Mesendoderm (in vitro differentiated cells): Measurements from ENCODE around the gene PEDS1.

Experiments used
- DNase-seq: peaks from one replicate; pipeline ENCODE4 v3.0.0; 2013
- H2AK5ac ChIP-seq: 2 replicates; pipeline ENCODE4 v1.6.1; 2013; ENCODE audit warnings: low read length, inconsistent platforms
- H2BK120ac ChIP-seq: 2 replicates; pipeline ENCODE4 v1.6.1; 2013; ENCODE audit warnings: low read depth, mild to moderate bottlenecking, low read length, moderate library complexity, mixed read lengths
- H2BK15ac ChIP-seq: replicated peaks from 2 replicates; pipeline ENCODE4 v1.6.1; 2013; ENCODE audit warnings: low read depth, mild to moderate bottlenecking, moderate library complexity
- H2BK5ac ChIP-seq: 2 replicates; pipeline ENCODE4 v1.6.1; 2013; ENCODE audit warnings: low read length, inconsistent platforms
- H3K18ac ChIP-seq: 2 replicates; pipeline ENCODE4 v1.6.1; 2013; ENCODE audit warnings: mild to moderate bottlenecking, low read length, mixed read lengths
- H3K23ac ChIP-seq: one replicate; pipeline ENCODE4 v1.6.1; 2013; ENCODE audit warnings: low read length
- H3K27ac ChIP-seq: 2 replicates; pipeline ENCODE4 v1.5.1; 2013; ENCODE audit warnings: low read depth, mild to moderate bottlenecking, inconsistent platforms, low read length, moderate library complexity
- H3K27me3 ChIP-seq: 2 replicates; pipeline ENCODE4 v1.6.1; 2013; ENCODE audit warnings: low read length, control low read depth, mild to moderate bottlenecking, inconsistent platforms; ENCODE audit not compliant: insufficient read depth, poor library complexity
- H3K36me3 ChIP-seq: 2 replicates; pipeline ENCODE4 v1.6.1; 2013; ENCODE audit warnings: low read length, inconsistent platforms; ENCODE audit not compliant: control insufficient read depth, insufficient read depth
- H3K4ac ChIP-seq: one replicate; pipeline ENCODE4 v1.6.1; 2013; ENCODE audit warnings: low read depth, mild to moderate bottlenecking, low read length, moderate library complexity
- H3K4me1 ChIP-seq: 2 replicates; pipeline ENCODE4 v1.6.1; 2013; ENCODE audit warnings: low read depth, low read length, inconsistent platforms; ENCODE audit not compliant: control insufficient read depth
- H3K4me2 ChIP-seq: 2 replicates; pipeline ENCODE4 v1.6.1; 2013; ENCODE audit warnings: low read length
- H3K4me3 ChIP-seq: 2 replicates; pipeline ENCODE4 v1.5.1; 2013; ENCODE audit warnings: mild to moderate bottlenecking, low read length
- H3K56ac ChIP-seq: one replicate; pipeline ENCODE4 v1.6.1; 2013; ENCODE audit warnings: low read length
- H3K79me1 ChIP-seq: 2 replicates; pipeline ENCODE4 v1.6.1; 2013; ENCODE audit warnings: low read length, inconsistent platforms
- H3K79me2 ChIP-seq: 2 replicates; pipeline ENCODE4 v1.6.1; 2013; ENCODE audit warnings: mild to moderate bottlenecking, low read length; ENCODE audit not compliant: control insufficient read depth, insufficient read depth
- H3K9ac ChIP-seq: 2 replicates; pipeline ENCODE4 v1.6.1; 2013; ENCODE audit warnings: low read length, inconsistent platforms
- H4K5ac ChIP-seq: one replicate; pipeline ENCODE4 v1.6.1; 2013; ENCODE audit warnings: low read length
- H4K8ac ChIP-seq: one replicate; pipeline ENCODE4 v1.6.1; 2013; ENCODE audit warnings: low read depth, mild to moderate bottlenecking, control low read depth, low read length, moderate library complexity
- WGBS: extraction: QIAGEN DNeasy Blood & Tissue Kit; methylation state at CpG from one replicate; pipeline ENCODE4 v1.1.7; 2013; ENCODE audit warnings: low lambda C conversion rate, missing lambda C conversion rate; ENCODE audit not compliant: insufficient coverage; ENCODE audit errors: extremely low coverage; 5-methylcytosine and 5-hydroxymethylcytosine counted together

The PEDS1 gene

DNA sequence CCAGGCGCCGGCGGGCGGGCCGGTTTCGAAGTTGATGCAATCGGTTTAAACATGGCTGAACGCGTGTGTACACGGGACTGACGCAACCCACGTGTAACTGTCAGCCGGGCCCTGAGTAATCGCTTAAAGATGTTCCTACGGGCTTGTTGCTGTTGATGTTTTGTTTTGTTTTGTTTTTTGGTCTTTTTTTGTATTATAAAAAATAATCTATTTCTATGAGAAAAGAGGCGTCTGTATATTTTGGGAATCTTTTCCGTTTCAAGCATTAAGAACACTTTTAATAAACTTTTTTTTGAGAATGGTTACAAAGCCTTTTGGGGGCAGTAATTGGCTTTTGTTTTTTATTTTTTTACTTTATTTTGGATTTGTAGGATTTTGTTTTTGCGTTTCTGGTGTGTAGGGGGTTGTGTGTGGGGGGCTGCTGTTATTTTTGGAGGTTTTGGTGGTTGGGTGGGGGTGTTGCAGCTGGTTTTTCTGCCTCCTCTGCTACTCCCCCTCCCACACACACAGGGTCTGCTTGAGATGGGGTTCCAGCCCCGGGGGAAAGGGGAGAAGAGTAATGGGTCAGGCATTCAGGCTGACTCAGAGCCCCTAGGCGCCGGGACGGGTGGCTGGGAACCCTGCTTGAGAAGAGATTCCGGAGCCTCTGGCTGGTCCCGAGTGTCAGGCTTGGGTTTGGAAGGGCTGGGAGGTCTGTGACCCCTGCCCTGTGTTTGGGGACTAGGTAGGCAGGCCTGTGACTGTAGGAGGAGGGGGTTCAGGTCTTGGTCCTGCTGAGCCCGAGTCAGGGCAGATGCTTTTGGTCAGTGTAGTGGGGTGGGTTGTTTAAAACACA is 39.1 kb upstream of the PEDS1 start:
- WGBS = no CpG with 5 or more reads among the region's 25 CpGs

GRCh38 chr20:50191544-50192363 is 38.2 kb upstream of the PEDS1 start:
- H2BK15ac ChIP-seq = no peak overlapping the region
- peaks cover 16% of the 10 kb centered on the region for H3K4me1 ChIP-seq
- no peak overlapping the region for H2BK120ac ChIP-seq
- peak; percentile 88 for DNase-seq
- H3K79me1 ChIP-seq = peaks cover 16% of the 10 kb centered on the region
- peak overlapping the region; percentile 43 for H2BK5ac ChIP-seq
- peak overlapping the region; percentile 97 for H3K4me3 ChIP-seq
- no peaks in the 10 kb centered on the region for H3K36me3 ChIP-seq
- H3K18ac ChIP-seq = peak overlapping the region; percentile 89
- H3K23ac ChIP-seq = peak overlapping the region; percentile 3
- H4K5ac ChIP-seq = no peak overlapping the region
- no CpG with 5 or more reads among the region's 96 CpGs for WGBS
- H3K27ac ChIP-seq = peak overlapping the region; percentile 80
- H3K27me3 ChIP-seq = no peaks in the 10 kb centered on the region
- H2AK5ac ChIP-seq = no peak overlapping the region
- peak overlapping the region; percentile 99 for H3K9ac ChIP-seq
- no peak overlapping the region for H4K8ac ChIP-seq
- peak overlapping the region; percentile 100 for H3K56ac ChIP-seq
- peak overlapping the region; percentile 93 for H3K4ac ChIP-seq
- peaks cover 20% of the 10 kb centered on the region for H3K79me2 ChIP-seq
- H3K4me2 ChIP-seq = peak overlapping the region; percentile 81

More for the DNA sequence above, 39.1 kb upstream of the PEDS1 start:
- H2BK15ac ChIP-seq = no peak overlapping the region
- no peaks in the 10 kb centered on the region for H3K36me3 ChIP-seq
- peak overlapping the region; percentile 99 for H3K9ac ChIP-seq
- peaks cover 16% of the 10 kb centered on the region for H3K4me1 ChIP-seq
- peak overlapping the region; percentile 61 for H3K23ac ChIP-seq
- peak overlapping the region; percentile 93 for H3K56ac ChIP-seq
- H3K27me3 ChIP-seq = no peaks in the 10 kb centered on the region
- peak overlapping the region; percentile 89 for H3K18ac ChIP-seq
- no peak overlapping the region for H2BK120ac ChIP-seq
- no peak overlapping the region for H4K8ac ChIP-seq
- H2BK5ac ChIP-seq = no peak overlapping the region
- H3K4me3 ChIP-seq = peak overlapping the region; percentile 97
- H3K79me2 ChIP-seq = peaks cover 20% of the 10 kb centered on the region
- no peak overlapping the region for H3K27ac ChIP-seq
- peak; percentile 92 for DNase-seq
- H3K4me2 ChIP-seq = peak overlapping the region; percentile 91
- H3K79me1 ChIP-seq = peaks cover 16% of the 10 kb centered on the region
- peak overlapping the region; percentile 38 for H3K4ac ChIP-seq
- no peak overlapping the region for H4K5ac ChIP-seq
- H2AK5ac ChIP-seq = no peak overlapping the region

DNA sequence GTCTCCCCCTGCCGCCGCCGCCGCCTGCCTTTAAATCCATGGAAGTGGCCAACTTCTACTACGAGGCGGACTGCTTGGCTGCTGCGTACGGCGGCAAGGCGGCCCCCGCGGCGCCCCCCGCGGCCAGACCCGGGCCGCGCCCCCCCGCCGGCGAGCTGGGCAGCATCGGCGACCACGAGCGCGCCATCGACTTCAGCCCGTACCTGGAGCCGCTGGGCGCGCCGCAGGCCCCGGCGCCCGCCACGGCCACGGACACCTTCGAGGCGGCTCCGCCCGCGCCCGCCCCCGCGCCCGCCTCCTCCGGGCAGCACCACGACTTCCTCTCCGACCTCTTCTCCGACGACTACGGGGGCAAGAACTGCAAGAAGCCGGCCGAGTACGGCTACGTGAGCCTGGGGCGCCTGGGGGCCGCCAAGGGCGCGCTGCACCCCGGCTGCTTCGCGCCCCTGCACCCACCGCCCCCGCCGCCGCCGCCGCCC is 37.6 kb upstream of the PEDS1 start:
- peak overlapping the region; percentile 99 for H3K9ac ChIP-seq
- no CpG with 5 or more reads among the region's 69 CpGs for WGBS
- H3K4ac ChIP-seq = peak overlapping the region; percentile 93
- no peak overlapping the region for H4K8ac ChIP-seq
- peak overlapping the region; percentile 5 for H2BK120ac ChIP-seq
- peaks cover 16% of the 10 kb centered on the region for H3K79me1 ChIP-seq
- peak overlapping the region; percentile 100 for H3K56ac ChIP-seq
- H3K4me3 ChIP-seq = peak overlapping the region; percentile 50
- H2AK5ac ChIP-seq = no peak overlapping the region
- H3K4me1 ChIP-seq = peaks cover 16% of the 10 kb centered on the region
- H3K36me3 ChIP-seq = no peaks in the 10 kb centered on the region
- peak overlapping the region; percentile 89 for H3K18ac ChIP-seq
- no peak for DNase-seq
- H2BK15ac ChIP-seq = no peak overlapping the region
- no peak overlapping the region for H4K5ac ChIP-seq
- no peaks in the 10 kb centered on the region for H3K27me3 ChIP-seq
- H3K23ac ChIP-seq = no peak overlapping the region
- H2BK5ac ChIP-seq = no peak overlapping the region
- peak overlapping the region; percentile 80 for H3K27ac ChIP-seq
- peak overlapping the region; percentile 52 for H3K4me2 ChIP-seq
- H3K79me2 ChIP-seq = peaks cover 20% of the 10 kb centered on the region

DNA sequence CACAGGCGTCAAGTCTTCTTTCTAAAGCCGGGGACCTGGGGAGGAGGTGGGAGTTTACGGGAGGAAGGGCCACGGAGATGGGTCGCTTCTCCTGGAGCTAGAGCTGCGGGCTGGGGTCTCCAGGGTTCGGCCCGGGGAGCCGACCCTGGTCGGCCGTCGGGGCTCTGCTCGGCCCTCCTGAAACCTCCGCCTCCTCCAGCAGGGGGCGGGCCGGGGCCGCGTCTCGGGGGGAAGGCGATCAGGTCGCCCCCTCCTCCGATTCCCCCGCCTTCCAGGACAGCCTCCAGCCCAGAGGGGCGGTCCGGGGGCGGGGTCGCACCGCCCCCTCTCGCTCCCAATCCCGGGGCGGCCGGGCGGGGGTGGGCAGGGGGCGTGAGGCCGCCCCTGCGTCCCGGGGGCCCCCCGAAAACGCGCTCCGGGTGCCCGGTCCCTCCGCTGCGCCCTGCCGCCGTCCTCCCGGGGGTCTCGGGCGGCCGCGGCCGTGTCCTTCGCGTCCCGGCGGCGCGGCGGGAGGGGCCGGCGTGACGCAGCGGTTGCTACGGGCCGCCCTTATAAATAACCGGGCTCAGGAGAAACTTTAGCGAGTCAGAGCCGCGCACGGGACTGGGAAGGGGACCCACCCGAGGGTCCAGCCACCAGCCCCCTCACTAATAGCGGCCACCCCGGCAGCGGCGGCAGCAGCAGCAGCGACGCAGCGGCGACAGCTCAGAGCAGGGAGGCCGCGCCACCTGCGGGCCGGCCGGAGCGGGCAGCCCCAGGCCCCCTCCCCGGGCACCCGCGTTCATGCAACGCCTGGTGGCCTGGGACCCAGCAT is 36.9 kb upstream of the PEDS1 start, which contains the start of gene CEBPB:
Gene CEBPB (plus strand): TSS at position 580 of the 814 bp plus-strand sequence. CDS start 204 bp downstream, at position 784.
- H4K5ac ChIP-seq = no peak within 1 kb of the TSS
- no peak within 1 kb of the TSS for H4K8ac ChIP-seq
- DNase-seq = peak; percentile 94
- H3K4ac ChIP-seq = peak within 1 kb of the TSS; percentile 93
- peak within 1 kb of the TSS; percentile 100 for H3K56ac ChIP-seq
- H3K36me3 ChIP-seq = no peaks in the 10 kb centered on the region
- peaks cover 16% of the 10 kb centered on the region for H3K4me1 ChIP-seq
- peak within 1 kb of the TSS; percentile 80 for H3K27ac ChIP-seq
- WGBS = no CpG with 5 or more reads among the region's 89 CpGs
- H2AK5ac ChIP-seq = no peak within 1 kb of the TSS
- H2BK5ac ChIP-seq = no peak within 1 kb of the TSS
- peaks cover 20% of the 10 kb centered on the region for H3K79me2 ChIP-seq
- H3K18ac ChIP-seq = peak within 1 kb of the TSS; percentile 89
- H3K27me3 ChIP-seq = no peaks in the 10 kb centered on the region
- peaks cover 16% of the 10 kb centered on the region for H3K79me1 ChIP-seq
- peak within 1 kb of the TSS; percentile 99 for H3K9ac ChIP-seq
- peak within 1 kb of the TSS; percentile 3 for H3K23ac ChIP-seq
- peak within 1 kb of the TSS; percentile 81 for H3K4me2 ChIP-seq
- peak within 1 kb of the TSS; percentile 5 for H2BK120ac ChIP-seq
- H3K4me3 ChIP-seq = peak within 1 kb of the TSS; percentile 97
- H2BK15ac ChIP-seq = no peak within 1 kb of the TSS

DNA sequence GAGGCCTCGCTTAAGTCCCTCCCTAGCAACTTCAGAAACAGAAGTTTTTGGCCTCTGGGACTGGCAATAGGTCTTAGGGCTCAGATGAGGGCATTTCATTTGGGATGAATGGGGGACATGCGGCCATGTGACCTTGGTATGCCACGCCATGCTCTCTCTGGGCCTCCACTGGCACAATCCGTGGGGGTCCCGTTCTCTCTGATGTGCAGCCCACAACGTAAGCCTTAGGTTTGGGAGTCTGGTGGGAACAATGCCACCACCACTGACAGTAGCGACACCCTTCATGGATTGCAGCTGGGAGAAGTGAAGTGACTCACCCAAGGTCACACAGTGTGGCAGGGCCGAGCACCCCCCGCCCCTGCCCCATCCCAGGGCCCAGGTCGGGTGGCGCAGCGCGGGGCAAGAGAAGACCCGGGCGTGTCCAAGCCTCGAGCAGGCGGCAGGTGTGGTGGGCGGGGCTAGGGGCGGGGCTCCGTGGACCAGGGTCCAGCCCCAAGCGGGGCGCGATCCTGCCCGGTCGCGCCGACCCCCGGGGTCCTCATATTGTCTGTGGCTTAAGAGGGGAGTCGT is 36.2 kb upstream of the PEDS1 start:
- H3K4me1 ChIP-seq = peaks cover 15% of the 10 kb centered on the region
- no peak overlapping the region for H2AK5ac ChIP-seq
- peak overlapping the region; percentile 35 for H3K9ac ChIP-seq
- no peak overlapping the region for H2BK120ac ChIP-seq
- H3K36me3 ChIP-seq = no peaks in the 10 kb centered on the region
- peaks cover 20% of the 10 kb centered on the region for H3K79me2 ChIP-seq
- H3K4ac ChIP-seq = no peak overlapping the region
- peak; percentile 38 for DNase-seq
- H4K8ac ChIP-seq = no peak overlapping the region
- H3K79me1 ChIP-seq = peaks cover 16% of the 10 kb centered on the region
- H3K27ac ChIP-seq = no peak overlapping the region
- H3K23ac ChIP-seq = no peak overlapping the region
- H3K4me2 ChIP-seq = peak overlapping the region; percentile 63
- H3K56ac ChIP-seq = peak overlapping the region; percentile 59
- no peak overlapping the region for H2BK5ac ChIP-seq
- no peak overlapping the region for H2BK15ac ChIP-seq
- no peaks in the 10 kb centered on the region for H3K27me3 ChIP-seq
- no peak overlapping the region for H3K4me3 ChIP-seq
- no peak overlapping the region for H3K18ac ChIP-seq
- H4K5ac ChIP-seq = no peak overlapping the region
- WGBS = no CpG with 5 or more reads among the region's 29 CpGs
